ENCODE measurements around the gene KLK15.

The KLK15 gene

GRCh38 chr19:50833117-50833801, at the start of gene KLK15:
KLK15 (minus strand) TSS chr19:50833574; CDS start chr19:50831492, 2,082 bp downstream.
- DNase-seq (ENCODE audit: low read depth in 2 of 2, low spot score in 1 of 2) = no peak

GRCh38 chr19:50882188-50882587, 48.8 kb upstream of the KLK15 start:
- no peak for DNase-seq (ENCODE audit: low read depth in 2 of 2, low spot score in 1 of 2)

GRCh38 chr19:50880241-50880640, 46.9 kb upstream of the KLK15 start:
- DNase-seq (ENCODE audit: low read depth in 2 of 2, low spot score in 1 of 2) = no peak

- no peak for DNase-seq (ENCODE audit: low read depth in 2 of 2, low spot score in 1 of 2)
Observed at GRCh38 chr19:50878851-50879250, 45.5 kb upstream of the KLK15 start.

GRCh38 chr19:50877338-50877737, 44.0 kb upstream of the KLK15 start:
- no peak for DNase-seq (ENCODE audit: low read depth in 2 of 2, low spot score in 1 of 2)

GRCh38 chr19:50876456-50876855, 43.1 kb upstream of the KLK15 start:
- DNase-seq (ENCODE audit: low read depth in 2 of 2, low spot score in 1 of 2) = no peak

- no peak for DNase-seq (ENCODE audit: low read depth in 2 of 2, low spot score in 1 of 2)
Observed at GRCh38 chr19:50875795-50876422, 42.5 kb upstream of the KLK15 start.

GRCh38 chr19:50874211-50874610, 40.8 kb upstream of the KLK15 start:
- no peak for DNase-seq (ENCODE audit: low read depth in 2 of 2, low spot score in 1 of 2)

- DNase-seq (ENCODE audit: low read depth in 2 of 2, low spot score in 1 of 2) = no peak
Observed at GRCh38 chr19:50873056-50873455, 39.7 kb upstream of the KLK15 start, which contains the start of gene KLK2. KLK2 (plus strand) TSS chr19:50873439; CDS start chr19:50873474, 35 bp downstream.

GRCh38 chr19:50870417-50871089, 37.2 kb upstream of the KLK15 start:
- no peak for DNase-seq (ENCODE audit: low read depth in 2 of 2, low spot score in 1 of 2)

- no peak for DNase-seq (ENCODE audit: low read depth in 2 of 2, low spot score in 1 of 2)
Observed at GRCh38 chr19:50869479-50869878, 36.1 kb upstream of the KLK15 start.

GRCh38 chr19:50861496-50862286, 28.3 kb upstream of the KLK15 start:
- DNase-seq (ENCODE audit: low read depth in 2 of 2, low spot score in 1 of 2) = no peak

- DNase-seq (ENCODE audit: low read depth in 2 of 2, low spot score in 1 of 2) = no peak
Observed at GRCh38 chr19:50861010-50861409, 27.6 kb upstream of the KLK15 start.

- no peak for DNase-seq (ENCODE audit: low read depth in 2 of 2, low spot score in 1 of 2)
Observed at GRCh38 chr19:50859849-50860248, 26.5 kb upstream of the KLK15 start.

GRCh38 chr19:50858886-50859285, 25.5 kb upstream of the KLK15 start:
- DNase-seq (ENCODE audit: low read depth in 2 of 2, low spot score in 1 of 2) = no peak

- DNase-seq (ENCODE audit: low read depth in 2 of 2, low spot score in 1 of 2) = no peak
Observed at GRCh38 chr19:50857366-50857765, 24.0 kb upstream of the KLK15 start.

- DNase-seq (ENCODE audit: low read depth in 2 of 2, low spot score in 1 of 2) = no peak
Observed at GRCh38 chr19:50854636-50855410, 21.4 kb upstream of the KLK15 start, which contains the start of gene KLK3. KLK3 (plus strand) TSS chr19:50854915; CDS start chr19:50854956, 41 bp downstream.

GRCh38 chr19:50851620-50852019, 18.2 kb upstream of the KLK15 start:
- DNase-seq (ENCODE audit: low read depth in 2 of 2, low spot score in 1 of 2) = no peak

- DNase-seq (ENCODE audit: low read depth in 2 of 2, low spot score in 1 of 2) = no peak
Observed at GRCh38 chr19:50850738-50851137, 17.4 kb upstream of the KLK15 start.

GRCh38 chr19:50844296-50844935, 11.0 kb upstream of the KLK15 start:
- no peak for DNase-seq (ENCODE audit: low read depth in 2 of 2, low spot score in 1 of 2)

All from stimulated activated CD8-positive, alpha-beta memory T cell treated with anti-CD3 and anti-CD28 coated beads, Interleukin-4, amount 100 ng/mL, for 4 hours (primary cell).